LNCAP (cell line): ENCODE results near the gene OGA.

Experiments
- CTCF ChIP-seq: fragments of 450-650 bp; IDR thresholded peaks from 2 replicates; pipeline ENCODE4 v1.5.1; 2017; ENCODE audit warnings: mild to moderate bottlenecking

Gene OGA

GRCh38 chr10:101762736-101763135 is 55.5 kb downstream of the OGA start:
- TF ChIP-seq CTCF = no peak

- no peak for TF ChIP-seq CTCF
Observed at GRCh38 chr10:101761226-101761625, 57.0 kb downstream of the OGA start.

- TF ChIP-seq CTCF = no peak
Observed at GRCh38 chr10:101760510-101760909, 57.7 kb downstream of the OGA start.

- TF ChIP-seq CTCF = no peak
Observed at GRCh38 chr10:101759309-101760247, 58.7 kb downstream of the OGA start.

- TF ChIP-seq CTCF = no peak
Observed at GRCh38 chr10:101758858-101759257, 59.4 kb downstream of the OGA start.

GRCh38 chr10:101752241-101752640 is 66.0 kb downstream of the OGA start:
- no peak for TF ChIP-seq CTCF

- no peak for TF ChIP-seq CTCF
Observed at GRCh38 chr10:101749047-101750016, 68.9 kb downstream of the OGA start.
